H1 (cell line): ENCODE measurements around the gene TBC1D16. TPM values are rescaled to one million over a fixed set of nuclear protein-coding genes. Genes with fewer than 3 reads are reported as not detected.

Experiments
- CTCF ChIA-PET: fragments of 300-600 bp; sonication (Branson Sonifier 250); formaldehyde crosslinking; loops from one replicate; lab custom pipeline; 2021; ENCODE audit not compliant: partially characterized antibody; lab: Charles Lee
- POLR2A ChIA-PET: fragments of 300-600 bp; sonication (Branson Sonifier 250); formaldehyde crosslinking; loops from one replicate; lab custom pipeline; 2021; ENCODE audit warnings: inconsistent platforms; ENCODE audit not compliant: partially characterized antibody; lab: Charles Lee
- DNase-seq, 2 experiments: peaks; one replicate each; pipeline versions ENCODE4 v3.0.0 to v3.0.0-alpha.2; 2010 to 2022; ENCODE audit warnings: low spot score in 2 of 2, low read depth in 1 of 2, mixed read lengths in 1 of 2
- FAIRE-seq: peaks from 2 replicates; lab custom pipeline; 2011; peaks lifted over from hg19 to GRCh38; lab: Jason Lieb, UNC
- H2AFZ ChIP-seq: 2 replicates; pipeline ENCODE4 v1.8.1; 2012; ENCODE audit warnings: low read length, inconsistent platforms
- H2AK5ac ChIP-seq: 2 replicates; pipeline ENCODE4 v1.6.1; 2013; ENCODE audit warnings: low read depth, low read length
- H2BK120ac ChIP-seq: replicated peaks from 2 replicates; pipeline ENCODE3; 2013; ENCODE audit warnings: low read depth, low read length, inconsistent platforms
- H2BK12ac ChIP-seq: 2 replicates; pipeline ENCODE4 v1.6.1; 2013; ENCODE audit warnings: low read depth, low read length
- H2BK15ac ChIP-seq: 2 replicates; pipeline ENCODE4 v1.6.1; 2013; ENCODE audit warnings: low read length
- H2BK20ac ChIP-seq: 2 replicates; pipeline ENCODE4 v1.6.1; 2013; ENCODE audit warnings: low read length
- H2BK5ac ChIP-seq: 2 replicates; pipeline ENCODE4 v1.6.1; 2013; ENCODE audit warnings: low read depth, low read length
- H3K14ac ChIP-seq: 2 replicates; pipeline ENCODE4 v1.6.1; 2013; ENCODE audit warnings: inconsistent platforms; ENCODE audit not compliant: insufficient read length
- H3K18ac ChIP-seq: 2 replicates; pipeline ENCODE4 v1.6.1; 2013; ENCODE audit warnings: low read length; ENCODE audit errors: extremely low read depth
- H3K23ac ChIP-seq: 2 replicates; pipeline ENCODE4 v1.6.1; 2013; ENCODE audit warnings: inconsistent platforms; ENCODE audit not compliant: insufficient read length
- H3K23me2 ChIP-seq: 2 replicates; pipeline ENCODE4 v1.6.1; 2013; ENCODE audit warnings: low read depth, low read length
- H3K27ac ChIP-seq: 2 replicates; pipeline ENCODE4 v1.6.1; 2011; ENCODE audit warnings: low read depth, low read length, inconsistent platforms
- H3K27me3 ChIP-seq, 4 experiments: replicated peaks in 1 of 4; 1 replicate in 1 of 4; 2 replicates in 3 of 4; pipeline versions ENCODE4 v1.6.1 to v1.8.1; 2011 to 2013; ENCODE audit warnings: low read length in 3 of 4, mild to moderate bottlenecking in 3 of 4, inconsistent platforms in 2 of 4, mixed read lengths in 2 of 4, moderate library complexity in 1 of 4; ENCODE audit not compliant: control insufficient read depth in 3 of 4, insufficient read depth in 3 of 4; ENCODE audit errors: extremely low read depth in 1 of 4
- H3K36me3 ChIP-seq, 4 experiments: 2 replicates each; pipeline versions ENCODE4 v1.6.1 to v1.8.1; 2011 to 2013; ENCODE audit warnings: mild to moderate bottlenecking in 4 of 4, low read length in 3 of 4, moderate library complexity in 2 of 4, control low read depth in 1 of 4, inconsistent platforms in 1 of 4; ENCODE audit not compliant: insufficient read depth in 4 of 4, control insufficient read depth in 2 of 4
- H3K4ac ChIP-seq: replicated peaks from 2 replicates; pipeline ENCODE3; 2013; ENCODE audit warnings: low read length, low read depth, mixed read lengths, inconsistent platforms; ENCODE audit not compliant: insufficient read length
- H3K4me1 ChIP-seq, 4 experiments: replicated peaks in 1 of 4; 1 replicate in 1 of 4; 2 replicates in 3 of 4; pipeline versions ENCODE4 v1.6.1 to v1.8.1; 2011 to 2013; ENCODE audit warnings: low read length in 3 of 4, inconsistent platforms in 2 of 4, mixed read lengths in 1 of 4; ENCODE audit not compliant: insufficient read depth in 4 of 4, control insufficient read depth in 3 of 4
- H3K4me2 ChIP-seq, 2 experiments: 2 replicates each; pipeline versions ENCODE4 v1.6.1 to v1.8.1; 2011 to 2013; ENCODE audit warnings: low read depth in 2 of 2, low read length in 2 of 2, control low read depth in 1 of 2, inconsistent platforms in 1 of 2, mild to moderate bottlenecking in 1 of 2; ENCODE audit not compliant: insufficient read depth in 1 of 2
- H3K4me3 ChIP-seq, 4 experiments: fragments of 200-600, 300-600 bp in 1 of 4; sonication (generic), shearing (Covaris generic), sonication (Bioruptor Twin) in 1 of 4; 2 replicates each; pipeline versions ENCODE4 v1.5.1 to v1.8.1; 2011 to 2016; ENCODE audit warnings: low read length in 4 of 4, low read depth in 3 of 4, control low read depth in 2 of 4, inconsistent platforms in 2 of 4, mild to moderate bottlenecking in 2 of 4, mixed read lengths in 1 of 4, moderate library complexity in 1 of 4; ENCODE audit not compliant: insufficient read depth in 2 of 4; ENCODE audit errors: extremely low read depth in 1 of 4
- H3K56ac ChIP-seq: replicated peaks from 2 replicates; pipeline ENCODE3; 2013; ENCODE audit warnings: low read depth, mild to moderate bottlenecking, mixed read lengths, low read length, inconsistent platforms; ENCODE audit not compliant: insufficient read length
- H3K79me1 ChIP-seq: 2 replicates; pipeline ENCODE4 v1.6.1; 2013; ENCODE audit warnings: low read depth, low read length, control low read depth
- H3K79me2 ChIP-seq, 2 experiments: 2 replicates each; pipeline versions ENCODE4 v1.6.1 to v1.8.1; 2012 to 2013; ENCODE audit warnings: low read length in 2 of 2, mild to moderate bottlenecking in 2 of 2, inconsistent platforms in 1 of 2; ENCODE audit not compliant: insufficient read depth in 2 of 2, control insufficient read depth in 1 of 2
- H3K9ac ChIP-seq, 4 experiments: replicated peaks in 1 of 4; 1 replicate in 1 of 4; 2 replicates in 3 of 4; pipeline versions ENCODE4 v1.6.1 to v1.8.1; 2011 to 2013; ENCODE audit warnings: low read depth in 3 of 4, low read length in 3 of 4, control low read depth in 2 of 4, mild to moderate bottlenecking in 2 of 4, moderate library complexity in 2 of 4, inconsistent platforms in 1 of 4; ENCODE audit errors: extremely low read depth in 1 of 4
- H3K9me3 ChIP-seq, 2 experiments: 2 replicates each; pipeline versions ENCODE4 v1.6.1 to v1.8.1; 2012 to 2013; ENCODE audit warnings: mild to moderate bottlenecking in 2 of 2, moderate library complexity in 2 of 2, control low read depth in 1 of 2, inconsistent platforms in 1 of 2, low read depth in 1 of 2, low read length in 1 of 2, mixed read lengths in 1 of 2; ENCODE audit not compliant: insufficient read depth in 2 of 2
- H4K20me1 ChIP-seq, 2 experiments: replicated peaks in 1 of 2; 2 replicates each; pipeline versions ENCODE3 to v1.8.1; 2011 to 2013; ENCODE audit warnings: inconsistent platforms in 2 of 2, low read length in 2 of 2, mild to moderate bottlenecking in 1 of 2; ENCODE audit not compliant: insufficient read depth in 2 of 2, control insufficient read depth in 1 of 2
- H4K5ac ChIP-seq: 2 replicates; pipeline ENCODE4 v1.6.1; 2013; ENCODE audit warnings: low read length, low read depth, mixed read lengths, inconsistent platforms; ENCODE audit not compliant: insufficient read length
- H4K8ac ChIP-seq: 2 replicates; pipeline ENCODE4 v1.8.0; 2013; ENCODE audit warnings: mild to moderate bottlenecking, moderate library complexity, low read length, inconsistent platforms; ENCODE audit not compliant: insufficient read depth; ENCODE audit errors: extremely low read depth
- H4K91ac ChIP-seq: replicated peaks from 2 replicates; pipeline ENCODE3; 2013; ENCODE audit warnings: low read length, mixed read lengths, inconsistent platforms; ENCODE audit not compliant: insufficient read length
- CEBPB ChIP-seq: IDR thresholded peaks from 2 replicates; pipeline ENCODE4 v1.6.1; 2012; ENCODE audit warnings: low read depth, low read length
- FOSL1 ChIP-seq: IDR thresholded peaks from 2 replicates; pipeline ENCODE4 v1.6.1; 2011; ENCODE audit warnings: mild to moderate bottlenecking, low read depth, low read length, moderate library complexity; ENCODE audit not compliant: insufficient read depth
- JUND ChIP-seq: IDR thresholded peaks from 2 replicates; pipeline ENCODE4 v1.6.1; 2011; ENCODE audit warnings: mild to moderate bottlenecking, improper control_type of control experiment, low read length
- NRF1 ChIP-seq: IDR thresholded peaks from 2 replicates; pipeline ENCODE4 v1.6.1; 2011; ENCODE audit warnings: mild to moderate bottlenecking, low read depth, low read length, improper control_type of control experiment
- RXRA ChIP-seq: IDR thresholded peaks from 2 replicates; pipeline ENCODE4 v1.6.1; 2011; ENCODE audit warnings: low read depth, mild to moderate bottlenecking, low read length, moderate library complexity; ENCODE audit not compliant: insufficient read depth
- SIX5 ChIP-seq: IDR thresholded peaks from 2 replicates; pipeline ENCODE4 v1.6.1; 2011; ENCODE audit warnings: mild to moderate bottlenecking, low read depth, low read length
- SP4 ChIP-seq: IDR thresholded peaks from 2 replicates; pipeline ENCODE4 v1.6.1; 2012; ENCODE audit warnings: low read length, inconsistent platforms
- SUZ12 ChIP-seq: fragments of 200-600 bp; sonication (generic); IDR thresholded peaks from 2 replicates; pipeline ENCODE4 v1.6.1; 2012; ENCODE audit warnings: mild to moderate bottlenecking, inconsistent platforms, low read length, moderate library complexity, mixed read lengths
- YY1 ChIP-seq: IDR thresholded peaks from 2 replicates; pipeline ENCODE4 v1.6.1; 2011; ENCODE audit warnings: low read depth, mild to moderate bottlenecking, low read length
- WGBS, 2 experiments: shearing (Covaris generic) in 1 of 2; methylation state at CpG; one replicate each; pipeline versions ENCODE4 v1.1.6 to v1.1.7; 2013 to 2015; ENCODE audit warnings: low lambda C conversion rate in 2 of 2, mixed read lengths in 2 of 2, inconsistent platforms in 1 of 2, low coverage in 1 of 2, missing lambda C conversion rate in 1 of 2; ENCODE audit not compliant: insufficient replicate concordance in 2 of 2, insufficient coverage in 1 of 2, insufficient read length in 1 of 2; ENCODE audit errors: extremely low coverage in 1 of 2, missing lambda C conversion rate in 1 of 2; 5-methylcytosine and 5-hydroxymethylcytosine counted together
- polyA plus RNA-seq, 7 experiments: library from polyadenylated mRNA; depleted of rRNA in 3 of 7; stranded (reverse) in 5 of 7; unstranded in 2 of 7; fragments of >200 nt in 5 of 7; fragments of 200-250 nt in 2 of 7; gene quantifications; 1 replicate in 5 of 7; 2 replicates in 1 of 7; 4 replicates in 1 of 7; pipeline versions ENCODE4 v1.2.1 to v1.2.3, GENCODE V29; 2011 to 2013; ENCODE audit warnings: missing spikeins in 2 of 7, mixed read lengths in 2 of 7
- total RNA-seq: library from RNA; stranded (reverse); fragmentation: NEBNext Ultra II Directional; extraction: Animal tissue kit (Norgen Biotek cat#: 25700); gene quantifications from 2 replicates; pipeline ENCODE4 v1.2.1, GENCODE V29; 2021
- TF ChIP-seq, protein P1 (sequence below): IDR thresholded peaks from 2 replicates; pipeline ENCODE4 v1.6.1; 2012; ENCODE audit warnings: low read length, inconsistent platforms

TBC1D16 gene
- total and polyA plus RNA-seq, 2 of the 8 experiments (the other 6 are each of a cell fraction or from before 2014, with no cell fraction given), result 21.1 to 109 TPM

- Histone ChIP-seq H2BK120ac (no peak overlapping the region), H3K27ac (no peak overlapping the region), H2BK5ac (peak overlapping the region; percentile 54; the same call in 1 of the 2 replicates), H3K56ac (no peak overlapping the region), H3K23me2 (no peaks in the 10 kb centered on the region), H3K4ac (no peak overlapping the region), H2BK20ac (peak overlapping the region; percentile 49; the same call in 1 of the 2 replicates), H4K8ac (no peak overlapping the region; the same call in 1 of the 2 replicates), H3K27me3 (no peaks in the 10 kb centered on the region), H3K79me2 (no peaks in the 10 kb centered on the region), H4K91ac (no peak overlapping the region), H3K14ac (no peak overlapping the region), H3K18ac (peak overlapping the region; percentile 14; the same call in 1 of the 2 replicates), H2AFZ (no peak overlapping the region), H3K4me2 (no peak overlapping the region), H4K5ac (no peak overlapping the region), H3K9ac (no peak overlapping the region), H3K4me3 (no peak overlapping the region), H4K20me1 (no peaks in the 10 kb centered on the region), H3K79me1 (no peaks in the 10 kb centered on the region), H3K36me3 (no peaks in the 10 kb centered on the region), H3K4me1 (peaks cover 3 to 11% (median 6%) of the 10 kb centered on the region in 4 experiments; a peak in 6 of 7 replicates), H2AK5ac (no peak overlapping the region), H2BK15ac (0 out of 2 replicates have a peak overlapping the region, but pooled peaks have one; percentile 40), H3K23ac (no peak overlapping the region), H3K9me3 (no peaks in the 10 kb centered on the region), H2BK12ac (0 out of 2 replicates have a peak overlapping the region, but pooled peaks have one; percentile 91)
- 92% methylated on average over 27 of the region's 27 CpGs; no CpG with 5 or more reads in 1 of the 2 experiments for WGBS, 2 experiments
- ChIA-PET CTCF (interaction anchor here (0.6 to 1.2 kb wide), 5 partner anchors 18 to 229 kb away, joined by 3 to 4 read pairs (median 3); no protein-coding TSS in a partner anchor), POLR2A (no interaction called here)
- no peak for FAIRE-seq
- no peak for DNase-seq
- TF ChIP-seq SP4 (no peak), YY1 (no peak), SIX5 (no peak), RXRA (no peak), CEBPB (no peak), JUND (no peak), NRF1 (no peak), FOSL1 (no peak), SUZ12 (no peak)
- TF ChIP-seq, protein P1, sequence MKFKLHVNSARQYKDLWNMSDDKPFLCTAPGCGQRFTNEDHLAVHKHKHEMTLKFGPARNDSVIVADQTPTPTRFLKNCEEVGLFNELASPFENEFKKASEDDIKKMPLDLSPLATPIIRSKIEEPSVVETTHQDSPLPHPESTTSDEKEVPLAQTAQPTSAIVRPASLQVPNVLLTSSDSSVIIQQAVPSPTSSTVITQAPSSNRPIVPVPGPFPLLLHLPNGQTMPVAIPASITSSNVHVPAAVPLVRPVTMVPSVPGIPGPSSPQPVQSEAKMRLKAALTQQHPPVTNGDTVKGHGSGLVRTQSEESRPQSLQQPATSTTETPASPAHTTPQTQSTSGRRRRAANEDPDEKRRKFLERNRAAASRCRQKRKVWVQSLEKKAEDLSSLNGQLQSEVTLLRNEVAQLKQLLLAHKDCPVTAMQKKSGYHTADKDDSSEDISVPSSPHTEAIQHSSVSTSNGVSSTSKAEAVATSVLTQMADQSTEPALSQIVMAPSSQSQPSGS, result no peak
Measured at GRCh38 chr17:80063830-80064585, 28.3 kb upstream of the TBC1D16 start.
